GM19324 (cell line): ENCODE measurements around the gene FLNC.

ENCODE experiments used
- ATAC-seq: cut with Tn5 transposase; IDR thresholded peaks from one replicate; pipeline ENCODE4 v1.9.1; 2021; ENCODE audit warnings: mild to moderate bottlenecking, moderate library complexity; ENCODE audit not compliant: unreplicated experiment, low FRiP score

The FLNC gene

GRCh38 chr7:128800567-128800966 lies 29.6 kb upstream of the FLNC start:
- ATAC-seq: no peak

GRCh38 chr7:128801003-128801402 lies 29.2 kb upstream of the FLNC start:
- ATAC-seq: no peak

GRCh38 chr7:128801667-128802418 lies 28.4 kb upstream of the FLNC start:
- ATAC-seq: no peak

- no peak for ATAC-seq
Observed at GRCh38 chr7:128804484-128804883, 25.7 kb upstream of the FLNC start.

- ATAC-seq: no peak
Observed at GRCh38 chr7:128805225-128805624, 25.0 kb upstream of the FLNC start.

GRCh38 chr7:128807191-128807590 lies 23.0 kb upstream of the FLNC start:
- no peak for ATAC-seq

- no peak for ATAC-seq
Observed at GRCh38 chr7:128809363-128809762, 20.8 kb upstream of the FLNC start.

GRCh38 chr7:128810473-128810872 lies 19.7 kb upstream of the FLNC start:
- no peak for ATAC-seq

- no peak for ATAC-seq
Observed at GRCh38 chr7:128810997-128811396, 19.2 kb upstream of the FLNC start.

- no peak for ATAC-seq
Observed at GRCh38 chr7:128811631-128812430, 18.4 kb upstream of the FLNC start.

- ATAC-seq: no peak
Observed at GRCh38 chr7:128812514-128813168, 17.6 kb upstream of the FLNC start.

- ATAC-seq: no peak
Observed at GRCh38 chr7:128814499-128814898, 15.7 kb upstream of the FLNC start.

- ATAC-seq: no peak
Observed at GRCh38 chr7:128815289-128815942, 14.8 kb upstream of the FLNC start.

GRCh38 chr7:128818694-128819093 lies 11.5 kb upstream of the FLNC start:
- no peak for ATAC-seq

GRCh38 chr7:128821724-128822123 lies 8.5 kb upstream of the FLNC start:
- ATAC-seq: no peak

GRCh38 chr7:128826512-128826911 lies 3.7 kb upstream of the FLNC start:
- ATAC-seq: no peak

- ATAC-seq: no peak
Observed at GRCh38 chr7:128826916-128827247, 3.3 kb upstream of the FLNC start.

- ATAC-seq: no peak
Observed at GRCh38 chr7:128827248-128827958, 2.8 kb upstream of the FLNC start.

- no peak for ATAC-seq
Observed at GRCh38 chr7:128827971-128828711, 2.1 kb upstream of the FLNC start.
